A673 (cell line): ENCODE data around the gene ZNF48.

ENCODE experiments used
- EZH2 ChIP-seq: fragments of 200-600 bp; sonication (generic); IDR thresholded peaks from 2 replicates; pipeline ENCODE4 v1.6.1; 2017; ENCODE audit warnings: borderline replicate concordance, low read depth, mild to moderate bottlenecking, mixed read lengths, antibody characterized with exemption, low read length; ENCODE audit not compliant: poor library complexity, severe bottlenecking
- TF ChIP-seq, protein P1 (sequence below): fragments of 300-800, 200-600 bp; sonication (generic); conservative IDR thresholded peaks from 2 replicates; pipeline ENCODE4 v1.5.1; 2017; ENCODE audit warnings: low read depth, mild to moderate bottlenecking, antibody characterized with exemption, low read length, moderate library complexity, mixed read lengths

- TF ChIP-seq, protein P1, sequence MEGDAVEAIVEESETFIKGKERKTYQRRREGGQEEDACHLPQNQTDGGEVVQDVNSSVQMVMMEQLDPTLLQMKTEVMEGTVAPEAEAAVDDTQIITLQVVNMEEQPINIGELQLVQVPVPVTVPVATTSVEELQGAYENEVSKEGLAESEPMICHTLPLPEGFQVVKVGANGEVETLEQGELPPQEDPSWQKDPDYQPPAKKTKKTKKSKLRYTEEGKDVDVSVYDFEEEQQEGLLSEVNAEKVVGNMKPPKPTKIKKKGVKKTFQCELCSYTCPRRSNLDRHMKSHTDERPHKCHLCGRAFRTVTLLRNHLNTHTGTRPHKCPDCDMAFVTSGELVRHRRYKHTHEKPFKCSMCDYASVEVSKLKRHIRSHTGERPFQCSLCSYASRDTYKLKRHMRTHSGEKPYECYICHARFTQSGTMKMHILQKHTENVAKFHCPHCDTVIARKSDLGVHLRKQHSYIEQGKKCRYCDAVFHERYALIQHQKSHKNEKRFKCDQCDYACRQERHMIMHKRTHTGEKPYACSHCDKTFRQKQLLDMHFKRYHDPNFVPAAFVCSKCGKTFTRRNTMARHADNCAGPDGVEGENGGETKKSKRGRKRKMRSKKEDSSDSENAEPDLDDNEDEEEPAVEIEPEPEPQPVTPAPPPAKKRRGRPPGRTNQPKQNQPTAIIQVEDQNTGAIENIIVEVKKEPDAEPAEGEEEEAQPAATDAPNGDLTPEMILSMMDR, result no peak
- no peak for TF ChIP-seq EZH2
Observed at GRCh38 chr16:30416624-30417528, 21.7 kb downstream of the ZNF48 start.
